OCI-LY1 (cell line): ENCODE data around the gene GSTT2B.

Source experiments
- CTCF ChIP-seq: fragments of 200-600 bp; sonication (generic), shearing (Covaris generic); IDR thresholded peaks from 2 replicates; pipeline ENCODE4 v1.5.1; 2017; ENCODE audit warnings: mild to moderate bottlenecking, antibody characterized with exemption, low read length, moderate library complexity, mixed read lengths
- EZH2 ChIP-seq: fragments of 200-600 bp; sonication (generic), shearing (Covaris generic); IDR thresholded peaks from 2 replicates; pipeline ENCODE4 v1.8.0; 2017; ENCODE audit warnings: borderline replicate concordance, mixed run types, mild to moderate bottlenecking, antibody characterized with exemption, low read length, moderate library complexity, mixed read lengths

GRCh38 chr22:23939017-23939357, 22.0 kb downstream of the GSTT2B start:
- TF ChIP-seq CTCF (no peak), EZH2 (no peak)
